NK-92 treated with Interleukin-12 subunit alpha and Interleukin-12 subunit beta, amount 100 ng/mL, for 24 hours (cell line): ENCODE measurements around the gene NFIL3.
A peak's percentile ranks its signal among the peaks of the same experiment; 100 is the strongest.
"Not testable (repeated sequence)": the region's sequence is repeated elsewhere in the genome, so short reads cannot be mapped to it uniquely, and the experiment has no call there.

Experiments used
- DNase-seq: peaks from one replicate; lab custom pipeline; 2025; lab: John Stamatoyannopoulos, UW

NFIL3 gene

DNA sequence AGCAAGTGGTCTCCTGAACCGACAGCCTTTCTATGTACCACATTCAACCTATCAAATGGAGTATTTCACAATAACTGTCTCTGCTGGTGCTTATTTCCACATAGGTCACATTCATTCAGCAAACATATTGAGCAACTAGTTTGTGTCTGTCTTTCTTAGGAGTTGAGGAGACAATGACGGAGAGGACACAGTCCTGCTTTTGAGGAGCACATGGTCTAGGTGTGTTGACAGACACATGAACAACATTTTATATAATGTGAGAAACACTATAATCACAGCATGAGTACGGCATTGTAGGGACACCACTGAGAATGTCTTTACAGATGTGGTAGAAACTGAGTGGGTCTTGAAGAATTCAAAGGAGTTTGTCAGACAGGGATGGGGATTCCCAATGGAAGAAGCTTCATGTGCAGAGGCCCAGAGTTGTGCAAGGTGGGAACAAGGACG lies 28.5 kb downstream of the NFIL3 start:
- DNase-seq, result no peak

DNA sequence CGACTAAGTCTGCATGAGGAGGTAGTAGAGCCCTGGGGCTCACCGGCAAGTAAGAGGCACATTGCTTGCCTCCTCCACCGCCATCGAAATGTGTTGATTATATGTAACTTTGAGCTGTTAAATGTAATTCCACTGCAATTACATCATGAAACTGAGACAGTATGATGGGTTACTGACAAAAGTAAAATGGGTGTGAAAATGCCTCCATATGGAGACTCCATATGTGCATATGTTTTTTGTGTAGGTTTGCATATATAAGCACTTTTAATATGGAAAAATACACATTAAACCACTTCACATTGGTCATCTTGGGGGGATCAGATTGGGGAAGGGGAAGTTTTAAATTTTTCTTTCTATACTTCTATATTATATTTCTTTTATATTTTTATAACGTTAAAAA lies 29.8 kb downstream of the NFIL3 start:
- no peak for DNase-seq

DNA sequence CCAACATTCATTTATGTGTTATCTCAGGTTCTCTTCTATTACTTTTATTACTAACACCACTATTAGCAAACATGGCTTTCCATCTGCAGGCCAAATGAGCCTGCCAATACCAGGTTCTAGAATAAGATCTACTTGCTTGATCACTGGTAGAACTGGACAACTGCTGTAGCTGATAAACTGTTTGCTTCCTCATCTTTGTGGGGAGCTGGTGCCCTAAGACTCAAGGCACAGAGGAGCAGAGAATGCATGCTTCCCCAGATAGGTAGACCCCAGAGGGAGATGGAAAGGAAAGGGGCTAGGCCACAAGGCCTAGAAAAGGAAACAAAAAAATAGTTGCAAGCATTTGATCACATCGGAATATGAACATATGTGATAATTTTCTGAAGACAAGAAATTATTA lies 31.2 kb downstream of the NFIL3 start:
- DNase-seq, result no peak

DNA sequence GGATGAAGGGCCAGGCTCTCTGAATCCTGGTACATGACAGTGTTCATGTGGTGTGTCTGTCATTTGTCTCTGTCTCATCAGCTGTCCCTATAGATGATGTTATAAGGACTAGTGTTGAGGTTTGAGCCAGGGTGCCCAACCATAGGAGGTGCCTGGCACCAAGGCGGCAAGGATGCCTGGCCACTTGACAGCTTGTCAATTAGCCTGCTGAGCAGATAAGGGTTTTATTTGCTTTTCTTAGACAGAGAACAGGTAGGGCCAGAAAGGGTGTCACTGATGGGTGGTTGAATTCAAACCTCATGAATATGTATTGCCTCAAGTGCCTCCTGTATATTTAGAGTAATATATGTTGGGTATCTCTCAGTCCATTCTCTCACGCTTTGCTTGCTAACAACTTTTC lies 31.8 kb downstream of the NFIL3 start:
- no peak for DNase-seq

DNA sequence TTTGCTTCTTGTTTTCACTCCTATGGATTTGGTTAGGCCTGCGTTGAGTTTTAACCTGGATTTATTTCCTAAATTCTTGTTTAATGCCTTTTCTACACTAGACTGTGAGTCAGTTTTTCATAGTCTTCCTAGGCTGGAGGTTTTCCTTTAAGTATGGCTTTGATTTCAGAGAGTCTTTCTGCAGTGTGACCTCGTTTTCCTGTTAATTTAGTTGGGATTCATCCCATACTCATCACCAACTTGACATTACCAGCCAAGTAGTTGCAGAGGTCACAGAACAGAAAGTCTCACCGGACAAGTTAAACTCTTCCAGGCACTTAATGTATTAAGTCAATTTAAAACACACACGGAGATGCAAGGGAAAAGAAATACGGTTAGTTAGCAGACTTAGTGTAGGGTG lies 32.2 kb downstream of the NFIL3 start:
- no peak for DNase-seq

DNA sequence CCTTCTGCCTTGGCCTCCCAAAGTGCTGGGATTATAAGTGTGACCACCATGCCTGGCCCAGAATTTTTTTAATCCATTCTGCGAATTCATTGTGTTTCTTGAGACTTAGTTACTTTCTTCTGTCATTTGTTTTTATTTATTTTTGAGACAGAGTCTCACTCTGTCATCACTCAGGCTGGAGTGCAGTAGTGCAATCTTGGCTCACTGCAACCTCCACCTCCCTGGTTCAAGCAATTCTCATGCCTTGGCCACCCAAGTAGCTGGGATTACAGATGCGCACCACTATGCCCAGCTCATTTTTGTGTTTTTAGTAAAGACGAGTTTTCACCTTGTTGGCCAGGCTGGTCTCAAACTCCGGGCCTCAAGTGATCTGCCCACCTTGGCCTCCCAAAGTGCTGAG lies 33.9 kb downstream of the NFIL3 start:
- not testable (repeated sequence) for DNase-seq

DNA sequence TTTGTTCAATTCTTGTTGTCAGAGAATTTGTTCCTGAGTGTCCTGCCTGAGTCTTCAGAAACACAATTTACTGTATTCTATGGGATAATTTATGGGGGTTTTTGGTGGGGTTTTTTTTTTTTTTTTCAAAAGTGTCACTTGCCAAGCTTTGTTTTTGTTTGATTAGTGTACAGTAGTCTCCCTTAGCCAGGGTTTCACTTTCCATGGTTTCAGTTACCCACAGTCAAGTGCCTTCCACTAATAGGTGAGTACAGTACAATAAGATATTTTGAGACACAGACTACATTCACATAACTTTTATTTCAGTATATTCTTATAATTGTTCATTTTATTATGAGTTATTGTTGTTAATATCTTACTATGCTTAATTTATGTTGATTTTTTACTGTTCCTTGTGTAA lies 36.9 kb downstream of the NFIL3 start:
- no peak for DNase-seq

DNA sequence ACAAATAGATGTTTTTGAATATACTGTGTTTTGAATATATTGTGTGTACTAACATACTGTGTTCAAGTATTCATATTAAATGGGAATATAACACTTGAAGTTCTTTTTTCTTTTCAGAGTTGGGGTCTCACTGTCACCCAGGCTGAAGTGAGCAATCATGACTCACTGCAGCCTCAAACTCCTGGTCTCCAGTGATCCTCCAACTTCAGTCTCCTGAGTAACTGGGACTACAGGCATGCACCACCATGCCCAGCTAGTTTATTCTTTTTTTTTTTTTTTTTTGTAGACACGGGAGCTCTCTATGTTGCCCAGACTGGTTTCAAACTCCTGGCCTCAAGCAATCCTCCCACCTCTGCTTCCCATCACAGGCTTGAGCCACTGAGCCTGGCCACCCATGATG lies 38.7 kb downstream of the NFIL3 start:
- no peak for DNase-seq

DNA sequence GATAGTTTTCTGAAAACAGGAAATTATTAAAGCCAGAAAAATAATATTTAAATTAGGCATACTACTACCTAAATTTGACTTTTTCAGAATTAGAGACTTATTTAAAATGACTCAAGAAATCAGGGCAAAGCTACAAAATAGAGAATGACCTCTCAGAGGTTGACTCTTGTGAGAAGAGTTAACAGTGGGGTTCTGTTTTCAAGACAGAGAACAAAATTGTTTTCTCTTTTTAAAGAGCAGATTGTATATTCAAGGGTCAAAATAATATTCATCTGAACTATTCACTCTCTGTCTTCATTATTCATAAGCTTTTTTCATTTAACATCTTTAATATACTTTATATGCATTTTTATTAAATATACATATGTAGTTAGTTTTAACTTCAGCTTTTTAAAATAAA lies 40.1 kb downstream of the NFIL3 start:
- DNase-seq, result no peak

DNA sequence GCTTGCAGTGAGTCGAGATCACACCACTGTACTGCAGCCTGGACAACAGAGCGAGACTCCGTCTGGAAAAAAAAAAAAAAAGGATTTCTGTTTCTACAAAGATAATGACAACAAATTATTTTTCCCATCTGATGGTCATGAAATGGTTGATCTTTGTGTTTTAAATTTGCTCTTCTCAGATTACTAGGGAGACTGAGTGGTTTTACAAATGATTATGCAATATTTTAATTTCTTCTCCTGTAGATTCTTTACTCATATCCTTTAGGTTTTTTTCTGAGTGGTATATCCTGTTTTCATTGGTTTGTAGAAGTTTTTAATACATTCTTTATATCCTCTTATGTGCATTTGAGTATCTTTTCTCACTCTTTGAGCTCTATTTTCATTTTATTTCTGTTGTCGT lies 41.3 kb downstream of the NFIL3 start:
- DNase-seq, result no peak

DNA sequence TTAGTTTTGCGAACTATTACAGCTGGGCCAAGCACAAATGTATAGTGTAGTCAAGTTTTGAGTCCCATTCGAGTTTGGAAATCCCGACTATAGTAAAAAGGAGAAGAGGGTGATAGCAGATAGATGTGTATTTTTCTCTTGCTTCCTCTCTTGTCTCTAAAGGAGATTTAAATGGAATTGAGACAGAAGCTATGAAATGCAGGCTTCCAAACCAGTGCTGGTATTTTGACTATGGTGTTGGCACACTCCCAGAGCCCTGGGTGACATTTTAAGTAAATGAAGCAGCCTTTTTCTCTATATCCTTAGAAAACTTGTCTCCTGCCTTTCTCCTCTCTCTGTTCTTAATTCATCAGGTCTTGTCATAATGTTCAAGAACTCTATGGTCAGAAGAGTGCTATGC lies 44.2 kb downstream of the NFIL3 start:
- no peak for DNase-seq

DNA sequence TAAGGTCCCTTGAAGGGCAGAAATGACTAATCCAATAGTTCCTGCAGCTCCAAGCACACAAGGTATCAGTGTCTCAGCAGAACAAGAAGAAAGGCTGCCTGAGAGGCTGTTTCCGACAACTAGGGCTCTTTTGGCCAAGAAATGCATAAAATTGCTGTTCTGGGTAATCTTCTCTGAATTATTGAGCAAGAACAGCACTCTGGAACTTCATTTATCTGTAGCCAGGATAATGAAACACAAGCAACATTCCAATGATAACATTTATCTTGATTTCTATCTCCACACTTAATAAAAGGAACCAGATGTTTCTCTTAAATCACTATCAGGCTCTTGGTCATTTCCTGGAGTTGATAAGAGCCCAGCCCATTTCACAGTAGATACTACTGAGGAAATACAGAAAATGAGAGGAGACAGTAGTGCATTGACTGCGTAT lies 44.9 kb downstream of the NFIL3 start:
- no peak for DNase-seq

DNA sequence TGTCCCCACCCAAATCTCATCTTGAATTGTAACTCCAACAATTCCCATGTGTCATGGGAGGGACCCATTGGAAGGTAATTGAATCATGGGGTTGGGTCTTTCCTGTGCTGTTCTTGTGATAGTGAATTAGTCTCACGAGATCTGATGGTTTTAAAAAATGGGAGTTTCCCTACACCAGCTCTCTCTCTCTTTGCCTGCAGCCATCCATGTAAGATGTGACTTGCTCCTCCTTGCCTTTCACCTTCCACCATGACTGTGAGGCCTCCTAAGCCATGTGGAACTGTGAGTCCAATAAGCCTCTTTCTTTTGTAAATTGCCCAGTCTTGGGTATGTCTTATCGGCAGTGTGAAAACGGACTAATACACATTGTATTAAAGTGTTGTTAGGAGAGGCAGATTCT lies 45.6 kb downstream of the NFIL3 start:
- DNase-seq, result not testable (repeated sequence)

DNA sequence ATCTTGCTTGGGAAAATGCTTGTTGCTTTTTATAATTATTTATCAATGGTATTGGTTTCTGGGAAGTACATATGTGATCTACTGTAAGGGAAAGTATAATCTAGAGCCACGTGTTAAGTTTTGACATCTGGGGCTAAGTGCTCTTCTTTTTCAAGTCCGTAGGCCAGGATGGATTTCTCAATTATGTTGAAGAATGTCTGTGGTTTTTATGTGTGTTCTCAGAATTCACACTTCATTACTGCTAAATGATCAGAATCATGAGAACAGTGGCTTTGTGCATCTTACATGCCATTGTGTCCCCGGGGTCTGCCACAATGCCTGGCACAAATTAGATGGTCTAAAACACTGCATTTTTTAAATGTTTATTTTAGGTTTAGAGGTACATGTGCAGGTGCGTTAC lies 47.4 kb downstream of the NFIL3 start:
- DNase-seq, result peak; percentile 7

DNA sequence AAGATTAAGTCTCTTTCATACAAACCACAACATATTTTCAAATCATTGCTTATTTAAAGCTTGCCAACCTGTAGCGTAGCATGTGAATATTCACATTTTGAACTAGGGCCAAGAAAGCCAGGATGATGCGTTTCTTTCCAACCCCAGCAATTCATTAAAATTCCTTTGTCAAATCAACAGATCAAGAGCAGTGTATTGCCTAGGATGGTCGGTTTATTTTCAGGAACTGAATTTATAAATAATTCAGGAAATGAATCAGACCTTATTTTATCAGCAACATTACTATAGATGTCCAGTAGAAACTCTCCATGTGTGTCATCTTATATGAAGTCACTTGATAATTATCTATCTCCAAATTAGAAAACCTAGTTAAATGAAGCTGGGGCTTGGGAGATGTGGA lies 48.7 kb downstream of the NFIL3 start:
- no peak for DNase-seq

DNA sequence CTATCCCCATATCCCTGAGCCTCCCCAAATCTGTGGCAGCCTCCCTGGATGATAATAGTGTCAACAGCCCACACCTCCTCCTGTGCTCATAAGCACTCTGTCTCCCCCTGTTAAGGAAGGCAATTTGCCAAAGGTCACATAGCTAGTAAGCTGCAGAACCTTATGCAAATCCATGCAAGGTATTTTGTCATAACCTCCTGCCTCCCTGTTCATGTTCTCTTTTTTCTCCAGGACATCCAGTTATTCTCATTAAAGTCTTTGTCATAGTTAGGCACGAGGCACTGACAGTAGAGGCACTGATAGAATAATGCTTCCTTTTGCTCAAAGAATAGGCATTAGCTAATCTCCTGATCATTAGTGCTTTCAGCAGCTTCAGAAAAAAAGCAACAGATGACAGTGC lies 51.7 kb downstream of the NFIL3 start:
- no peak for DNase-seq

DNA sequence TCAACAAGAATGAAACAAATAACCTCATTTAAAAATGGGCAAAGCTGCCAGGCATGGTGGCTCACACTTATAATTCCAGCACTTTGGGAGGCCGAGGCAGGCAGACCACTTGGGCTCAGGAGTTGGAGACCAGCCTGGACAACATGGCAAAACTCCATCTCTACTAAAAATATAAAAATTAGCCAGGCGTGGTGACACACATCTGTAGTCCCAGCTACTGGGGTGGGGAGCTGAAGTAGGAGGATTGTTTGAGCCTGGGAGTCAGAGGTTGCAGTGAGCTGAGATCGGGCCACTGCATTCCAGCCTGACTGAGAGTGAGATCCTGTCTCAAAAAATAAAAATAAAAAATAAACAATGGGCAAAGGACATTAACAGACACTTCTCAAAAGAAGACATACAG lies 53.6 kb downstream of the NFIL3 start:
- not testable (repeated sequence) for DNase-seq

DNA sequence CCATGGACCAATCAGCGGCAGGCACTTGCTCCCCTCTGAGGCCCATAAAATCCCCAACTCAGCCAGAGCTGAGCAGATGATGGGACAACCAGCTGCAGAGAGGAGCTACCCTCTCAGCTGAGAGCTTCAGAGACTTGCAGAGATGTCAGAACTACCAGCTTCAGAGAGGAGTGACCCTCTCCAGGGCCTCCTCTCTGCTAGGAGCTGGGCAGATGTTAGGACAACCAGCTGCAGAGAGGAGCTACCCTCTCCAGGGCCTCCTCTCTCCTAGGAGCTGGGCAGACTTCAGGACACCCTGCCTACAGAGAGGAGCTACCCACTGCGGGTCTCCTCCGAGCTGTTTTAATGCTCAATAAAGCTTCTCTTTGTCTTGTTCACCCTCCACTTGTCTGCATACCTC lies 58.9 kb downstream of the NFIL3 start:
- no peak for DNase-seq

DNA sequence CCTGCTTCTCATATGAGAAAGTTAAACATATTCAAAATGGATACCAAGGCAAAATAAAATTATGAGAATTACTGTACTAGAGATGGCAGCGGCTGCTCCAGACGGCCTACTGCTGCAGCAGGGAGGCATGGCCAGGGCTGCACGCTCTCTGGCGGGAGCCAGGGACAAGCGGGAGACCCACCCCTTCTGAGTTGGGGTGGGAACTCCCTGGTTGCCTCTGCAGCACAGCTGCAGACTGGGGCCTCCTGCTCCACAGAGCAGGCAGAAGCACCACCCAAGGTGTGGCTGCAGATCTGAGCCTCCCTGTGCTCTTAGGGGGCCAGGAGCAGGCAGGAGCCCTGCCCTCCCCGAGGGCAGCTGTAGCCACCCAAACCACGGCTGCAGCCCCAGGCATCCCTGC lies 59.6 kb downstream of the NFIL3 start:
- no peak for DNase-seq

DNA sequence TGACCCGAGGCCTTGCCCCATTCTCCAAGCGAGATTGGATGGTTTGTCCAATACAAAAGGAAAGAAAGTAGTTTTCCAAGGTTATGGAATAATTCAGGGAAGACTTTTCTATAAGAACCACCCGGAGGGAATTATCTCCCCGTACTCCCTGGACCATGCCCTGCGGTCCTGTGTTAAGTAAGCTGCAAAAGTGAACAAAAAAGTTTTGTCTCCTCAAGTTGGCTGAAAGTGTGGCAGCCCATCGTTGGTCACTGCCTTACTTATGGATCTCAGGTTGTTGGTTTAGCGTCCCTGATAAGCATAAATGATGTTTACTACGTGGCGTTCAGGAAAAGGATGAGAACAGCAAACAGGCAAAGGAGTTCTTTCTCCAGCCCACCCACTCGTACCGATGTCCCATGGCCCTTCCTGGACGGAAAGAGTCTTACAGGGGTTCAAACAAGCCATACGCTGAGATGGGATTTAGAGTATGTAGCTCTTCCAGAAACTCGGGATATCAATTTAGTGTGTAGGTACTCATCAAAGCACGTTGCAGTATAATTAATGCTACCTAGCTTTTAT lies 61.5 kb downstream of the NFIL3 start:
- no peak for DNase-seq

DNA sequence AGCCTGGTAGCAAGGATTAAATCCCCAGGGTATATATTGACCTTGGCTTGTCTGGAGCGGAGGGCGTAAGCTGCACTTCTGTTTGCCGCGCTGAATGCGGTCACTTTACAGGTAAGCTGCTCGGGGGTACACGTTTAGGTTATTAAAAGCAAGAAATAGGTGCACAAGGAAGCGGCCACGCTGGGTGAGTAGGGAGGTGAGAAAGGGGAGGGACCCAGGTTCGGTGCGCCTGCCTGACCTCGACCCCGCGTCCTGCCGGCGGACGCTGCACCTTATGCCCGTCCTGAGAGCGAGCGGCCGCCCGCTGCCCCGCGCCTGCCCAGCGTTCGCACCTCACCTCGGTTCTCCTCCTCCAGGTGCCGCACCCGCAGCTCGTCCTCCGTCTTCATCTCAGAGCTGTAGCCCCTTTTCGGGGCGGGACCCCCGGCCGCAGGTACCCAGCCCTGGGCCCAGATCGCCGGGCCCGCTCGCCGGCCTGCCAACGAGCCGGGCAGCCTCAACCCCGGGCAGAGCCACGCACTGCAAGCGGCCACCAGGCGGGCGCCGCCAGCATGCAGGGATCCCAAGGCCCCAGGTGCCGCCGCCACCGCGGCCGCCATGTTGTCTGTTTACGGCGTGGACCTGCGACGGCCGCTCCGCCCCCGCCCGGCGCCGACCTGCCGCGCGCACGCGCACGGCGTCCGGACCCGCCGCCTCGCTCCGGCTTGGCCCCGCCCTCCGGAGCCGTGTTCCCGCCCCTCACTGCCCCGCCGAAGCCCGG lies 62.2 kb downstream of the NFIL3 start, which contains the start of gene AUH:
Gene AUH, minus strand, starts transcription at position 628 of the 760 bp plus-strand sequence. Its CDS starts 29 bp downstream, at position 599.
- peak; percentile 71 for DNase-seq

DNA sequence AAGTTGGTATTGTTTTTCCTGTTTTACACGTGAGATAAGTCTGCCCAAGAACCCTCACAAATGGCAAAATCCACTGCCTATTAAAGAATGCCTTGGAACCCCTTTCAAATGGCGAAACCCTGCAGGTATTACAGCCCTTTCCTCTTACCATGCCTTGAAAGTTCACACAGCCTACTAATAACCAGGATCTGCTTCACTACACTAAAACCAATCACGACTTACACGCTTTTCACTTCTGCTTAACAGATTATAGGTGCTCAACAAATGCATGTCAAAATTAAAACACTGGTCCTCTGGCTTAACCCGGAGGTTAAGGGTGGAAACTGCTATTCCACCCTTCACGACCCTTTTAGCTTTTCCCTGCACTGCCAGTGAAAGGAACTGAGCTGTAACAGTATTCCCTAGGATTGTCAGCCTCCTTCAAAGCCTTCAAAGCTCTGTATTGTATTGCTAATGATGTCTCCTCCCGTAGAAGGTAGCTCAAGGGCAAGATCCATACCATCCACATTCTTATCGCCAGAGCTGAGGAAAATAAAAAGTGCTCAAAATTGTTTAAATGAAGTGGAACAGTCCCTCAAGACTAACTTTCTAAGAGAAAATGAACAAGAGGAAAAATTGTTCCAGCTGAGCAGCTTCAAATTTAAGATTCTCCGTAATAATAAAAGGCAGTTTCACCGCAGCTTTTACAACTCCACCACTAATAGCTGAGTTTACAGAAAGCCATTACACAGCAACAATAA lies 62.9 kb downstream of the NFIL3 start:
- no peak for DNase-seq
